Activated CD8-positive, alpha-beta memory T cell treated with anti-CD3 and anti-CD28 coated beads, Interleukin-2, amount 50 U/mL, for 1 hour (primary cell): ENCODE data around the gene LCK.

ENCODE experiments used
- DNase-seq: peaks from one replicate; pipeline ENCODE4 v3.0.0-alpha.2; 2020; ENCODE audit errors: extremely low read depth

The LCK gene

GRCh38 chr1:32250893-32251716 is at the start of gene LCK:
LCK (plus strand) TSS chr1:32251265; CDS start chr1:32274330, 23,065 bp downstream.
- no peak for DNase-seq

GRCh38 chr1:32204943-32205361 is 46.1 kb upstream of the LCK start:
- no peak for DNase-seq

GRCh38 chr1:32205401-32206370 is 45.4 kb upstream of the LCK start, which contains the start of gene IQCC:
IQCC (plus strand) TSS chr1:32205671; CDS start chr1:32205682, 11 bp downstream.
- peak; percentile 68 for DNase-seq

- no peak for DNase-seq
Observed at GRCh38 chr1:32208469-32208868, 42.6 kb upstream of the LCK start.

GRCh38 chr1:32208891-32209328 is 42.2 kb upstream of the LCK start, which contains the start of gene DCDC2B:
DCDC2B (plus strand) TSS chr1:32209089; CDS start chr1:32209094, 5 bp downstream.
- DNase-seq = no peak

- DNase-seq = no peak
Observed at GRCh38 chr1:32215629-32216480, 35.2 kb upstream of the LCK start.

GRCh38 chr1:32216566-32216965 is 34.5 kb upstream of the LCK start:
- DNase-seq = no peak

- DNase-seq = no peak
Observed at GRCh38 chr1:32219022-32219421, 32.0 kb upstream of the LCK start.

GRCh38 chr1:32220746-32221580 is 30.1 kb upstream of the LCK start:
- DNase-seq = no peak

GRCh38 chr1:32221581-32221979 is 29.5 kb upstream of the LCK start:
- DNase-seq = no peak

GRCh38 chr1:32221980-32222755 is 28.9 kb upstream of the LCK start, which contains the start of the genes EIF3I and TMEM234:
EIF3I (plus strand) TSS chr1:32222407; CDS start chr1:32222442, 35 bp downstream.
TMEM234 (minus strand) TSS chr1:32222353; CDS start chr1:32222322, 31 bp downstream.
- peak; percentile 84 for DNase-seq

- DNase-seq = no peak
Observed at GRCh38 chr1:32223683-32224082, 27.4 kb upstream of the LCK start.

GRCh38 chr1:32224285-32224684 is 26.8 kb upstream of the LCK start:
- no peak for DNase-seq

- no peak for DNase-seq
Observed at GRCh38 chr1:32228771-32229170, 22.3 kb upstream of the LCK start.

- DNase-seq = no peak
Observed at GRCh38 chr1:32231843-32232432, 19.1 kb upstream of the LCK start.

GRCh38 chr1:32232558-32233304 is 18.3 kb upstream of the LCK start:
- DNase-seq = no peak

GRCh38 chr1:32234792-32235191 is 16.3 kb upstream of the LCK start:
- no peak for DNase-seq

GRCh38 chr1:32239337-32239736 is 11.7 kb upstream of the LCK start:
- no peak for DNase-seq
